Suprapubic skin (tissue), 3 donors: Measurements from ENCODE around the gene CAMTA1.

Experiments used
- EP300 ChIP-seq: sonication (generic); formaldehyde crosslinking; IDR thresholded peaks from one replicate; pipeline ENCODE4 v1.6.1; 2017; ENCODE audit warnings: antibody characterized with exemption
- TF ChIP-seq, protein P1 (sequence below), 2 donors: fragments of 200-600 bp in 1 of 2; fragments of 450-650 bp in 1 of 2; sonication (generic) in 1 of 2; IDR thresholded peaks; one replicate each; pipeline ENCODE4 v1.5.1; 2016 to 2019; ENCODE audit warnings: antibody characterized with exemption in 2 of 2, mild to moderate bottlenecking in 1 of 2, moderate library complexity in 1 of 2

DNA sequence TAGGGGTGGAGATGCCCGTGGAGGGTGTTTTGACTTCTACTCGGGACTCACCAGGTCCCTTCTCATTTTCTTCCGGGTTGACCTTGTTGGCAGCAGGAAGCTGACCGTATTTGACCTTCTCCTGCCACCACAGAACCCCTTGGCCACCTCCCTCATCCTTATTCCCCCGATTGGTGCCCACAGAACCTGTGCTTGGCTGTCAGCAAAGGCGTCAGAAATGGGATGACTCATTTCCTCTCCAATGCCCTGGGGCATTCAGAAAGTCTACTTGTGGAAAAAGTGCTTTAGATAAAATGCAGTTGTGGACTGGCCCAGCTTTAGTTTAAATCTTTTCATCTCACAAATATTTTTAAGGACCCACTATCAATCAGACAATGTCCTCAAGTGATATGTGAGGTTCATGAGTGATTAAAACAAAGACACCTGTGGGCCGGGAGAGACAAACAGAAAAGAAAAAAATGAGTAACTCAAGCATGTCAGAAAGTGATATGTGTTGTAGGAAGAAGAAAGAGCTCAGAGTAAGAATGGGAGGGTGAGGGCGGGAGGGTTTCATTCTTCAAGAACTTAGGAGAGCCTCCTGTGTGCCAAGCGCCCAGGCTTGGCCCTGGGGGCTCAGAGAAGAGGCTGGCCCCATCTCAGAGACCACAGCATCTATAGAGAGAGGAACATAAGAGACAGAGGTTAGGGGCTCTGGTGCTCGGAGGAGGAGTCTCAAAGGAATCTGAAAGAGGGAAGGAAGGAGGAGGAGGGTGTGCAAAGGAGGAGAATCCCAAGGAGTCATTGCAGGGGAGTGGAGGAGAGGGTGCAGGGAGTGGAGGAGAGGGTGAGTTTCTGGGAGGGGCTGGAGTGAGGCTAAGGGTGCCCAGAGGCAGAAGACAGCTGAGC is 764.3 kb downstream of the CAMTA1 start:
- TF ChIP-seq, protein P1, sequence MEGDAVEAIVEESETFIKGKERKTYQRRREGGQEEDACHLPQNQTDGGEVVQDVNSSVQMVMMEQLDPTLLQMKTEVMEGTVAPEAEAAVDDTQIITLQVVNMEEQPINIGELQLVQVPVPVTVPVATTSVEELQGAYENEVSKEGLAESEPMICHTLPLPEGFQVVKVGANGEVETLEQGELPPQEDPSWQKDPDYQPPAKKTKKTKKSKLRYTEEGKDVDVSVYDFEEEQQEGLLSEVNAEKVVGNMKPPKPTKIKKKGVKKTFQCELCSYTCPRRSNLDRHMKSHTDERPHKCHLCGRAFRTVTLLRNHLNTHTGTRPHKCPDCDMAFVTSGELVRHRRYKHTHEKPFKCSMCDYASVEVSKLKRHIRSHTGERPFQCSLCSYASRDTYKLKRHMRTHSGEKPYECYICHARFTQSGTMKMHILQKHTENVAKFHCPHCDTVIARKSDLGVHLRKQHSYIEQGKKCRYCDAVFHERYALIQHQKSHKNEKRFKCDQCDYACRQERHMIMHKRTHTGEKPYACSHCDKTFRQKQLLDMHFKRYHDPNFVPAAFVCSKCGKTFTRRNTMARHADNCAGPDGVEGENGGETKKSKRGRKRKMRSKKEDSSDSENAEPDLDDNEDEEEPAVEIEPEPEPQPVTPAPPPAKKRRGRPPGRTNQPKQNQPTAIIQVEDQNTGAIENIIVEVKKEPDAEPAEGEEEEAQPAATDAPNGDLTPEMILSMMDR (IDR thresholded peaks at IDR 0.05): no peak
- TF ChIP-seq EP300: no peak
